ENCODE data around the gene CRK.

- no peak for TF ChIP-seq POLR2A (IDR thresholded peaks at IDR 0.05)
- TF ChIP-seq CTCF (IDR thresholded peaks at IDR 0.05), result no peak
- no peak for TF ChIP-seq POLR2AphosphoS5 (IDR thresholded peaks at IDR 0.05)
- TF ChIP-seq EP300 (IDR thresholded peaks at IDR 0.05), result no peak
These were observed 76.7 kb downstream of the CRK start for GRCh38 chr17:1379208-1379929.

Data from gastroesophageal sphincter (tissue), 3 donors.